Keratinocyte (primary cell): ENCODE results near the gene CLRN1. TPM values are rescaled to one million over a fixed set of nuclear protein-coding genes. Genes with fewer than 3 reads are reported as not detected.

Experiments used
- DNase-seq: peaks from one replicate; pipeline ENCODE4 v3.0.0-alpha.2; 2011; ENCODE audit warnings: low read depth, missing footprints, low spot score
- FAIRE-seq: peaks from 2 replicates; lab custom pipeline; 2011; peaks lifted over from hg19 to GRCh38; lab: Jason Lieb, UNC
- H2AFZ ChIP-seq: 2 replicates; pipeline ENCODE4 v1.6.0; 2012; ENCODE audit warnings: low read length, control low read depth, inconsistent platforms; ENCODE audit not compliant: control insufficient read depth
- H3K27ac ChIP-seq: 2 replicates; pipeline ENCODE4 v1.5.1; 2011; ENCODE audit warnings: low read length; ENCODE audit not compliant: control insufficient read depth, insufficient read depth
- H3K27me3 ChIP-seq: 3 replicates; pipeline ENCODE4 v1.6.0; 2011; ENCODE audit warnings: low read length; ENCODE audit not compliant: control insufficient read depth, insufficient read depth; ENCODE audit errors: extremely low read depth
- H3K36me3 ChIP-seq, 2 experiments: 2 replicates in 1 of 2; 3 replicates in 1 of 2; pipeline ENCODE4 v1.5.1; 2011; ENCODE audit warnings: low read length in 2 of 2, mild to moderate bottlenecking in 1 of 2; ENCODE audit not compliant: control insufficient read depth in 2 of 2, insufficient read depth in 2 of 2; ENCODE audit errors: extremely low read depth in 1 of 2
- H3K4me1 ChIP-seq: 3 replicates; pipeline ENCODE4 v1.5.1; 2011; ENCODE audit warnings: low read length; ENCODE audit not compliant: control insufficient read depth, insufficient read depth; ENCODE audit errors: extremely low read depth
- H3K4me2 ChIP-seq: 3 replicates; pipeline ENCODE4 v1.6.0; 2011; ENCODE audit warnings: low read depth, low read length; ENCODE audit not compliant: control insufficient read depth, insufficient read depth; ENCODE audit errors: extremely low read depth
- H3K4me3 ChIP-seq, 3 experiments: fragments of 200-600 bp in 1 of 3; sonication (generic) in 1 of 3; 2 replicates in 2 of 3; 3 replicates in 1 of 3; pipeline ENCODE4 v1.5.1; 2011 to 2016; ENCODE audit warnings: low read length in 3 of 3, mild to moderate bottlenecking in 3 of 3, control low read depth in 2 of 3, inconsistent platforms in 1 of 3, low read depth in 1 of 3, mixed read lengths in 1 of 3, mixed run types in 1 of 3, moderate library complexity in 1 of 3; ENCODE audit not compliant: control insufficient read depth in 2 of 3, insufficient read depth in 2 of 3; ENCODE audit errors: extremely low read depth in 1 of 3
- H3K79me2 ChIP-seq: 2 replicates; pipeline ENCODE4 v1.6.0; 2012; ENCODE audit warnings: low read length; ENCODE audit not compliant: control insufficient read depth, insufficient read depth
- H3K9ac ChIP-seq: 3 replicates; pipeline ENCODE4 v1.6.0; 2011; ENCODE audit warnings: low read length; ENCODE audit not compliant: control insufficient read depth, insufficient read depth; ENCODE audit errors: extremely low read depth
- H3K9me1 ChIP-seq: 3 replicates; pipeline ENCODE4 v1.6.0; 2011; ENCODE audit warnings: low read length; ENCODE audit not compliant: control insufficient read depth, insufficient read depth; ENCODE audit errors: extremely low read depth
- H3K9me3 ChIP-seq: 2 replicates; pipeline ENCODE4 v1.5.1; 2012; ENCODE audit warnings: low read depth, low read length; ENCODE audit not compliant: control insufficient read depth
- H4K20me1 ChIP-seq: 3 replicates; pipeline ENCODE4 v1.6.0; 2011; ENCODE audit warnings: low read length; ENCODE audit not compliant: control insufficient read depth, insufficient read depth; ENCODE audit errors: extremely low read depth
- EZH2 ChIP-seq: IDR thresholded peaks from one replicate; pipeline ENCODE4 v1.6.1; 2012; ENCODE audit warnings: inconsistent platforms, mild to moderate bottlenecking, low read length, moderate library complexity
- dilution Hi-C: fragments of 300-500 bp; cut with MboI; formaldehyde crosslinking; loops from one replicate; pipeline ENCODE4 v1.7.0; 2020; ENCODE audit warnings: low sequenced_read_pairs; ENCODE audit not compliant: extremely low pct_ligation_motif_present
- polyA plus RNA-seq, 5 experiments: library from polyadenylated mRNA; depleted of rRNA in 3 of 5; stranded (reverse) in 3 of 5; stranded (forward) in 1 of 5; unstranded in 1 of 5; fragments of >200 nt; gene quantifications; 1 replicate in 1 of 5; 2 replicates in 3 of 5; 3 replicates in 1 of 5; pipeline versions ENCODE4 v1.2.1 to v1.2.3, GENCODE V29; 2011 to 2012; ENCODE audit warnings: missing spikeins in 2 of 5, low read depth in 1 of 5, low replicate concordance in 1 of 5
- TF ChIP-seq, protein P1 (sequence below), 3 experiments: IDR thresholded peaks in 1 of 3; conservative IDR thresholded peaks in 1 of 3; optimal IDR thresholded peaks in 1 of 3; 2 replicates in 2 of 3; 3 replicates in 1 of 3; pipeline versions ENCODE3 to v1.5.1; 2011; ENCODE audit warnings: low read length in 3 of 3, mild to moderate bottlenecking in 3 of 3, moderate library complexity in 2 of 3, control low read depth in 1 of 3, inconsistent platforms in 1 of 3; ENCODE audit not compliant: insufficient read depth in 2 of 3; ENCODE audit errors: extremely low read depth in 1 of 3

The CLRN1 gene
- polyA plus RNA-seq, 1 donor (not counting 4 experiments of a cell fraction or from before 2014, with no cell fraction given), result not detected

DNA sequence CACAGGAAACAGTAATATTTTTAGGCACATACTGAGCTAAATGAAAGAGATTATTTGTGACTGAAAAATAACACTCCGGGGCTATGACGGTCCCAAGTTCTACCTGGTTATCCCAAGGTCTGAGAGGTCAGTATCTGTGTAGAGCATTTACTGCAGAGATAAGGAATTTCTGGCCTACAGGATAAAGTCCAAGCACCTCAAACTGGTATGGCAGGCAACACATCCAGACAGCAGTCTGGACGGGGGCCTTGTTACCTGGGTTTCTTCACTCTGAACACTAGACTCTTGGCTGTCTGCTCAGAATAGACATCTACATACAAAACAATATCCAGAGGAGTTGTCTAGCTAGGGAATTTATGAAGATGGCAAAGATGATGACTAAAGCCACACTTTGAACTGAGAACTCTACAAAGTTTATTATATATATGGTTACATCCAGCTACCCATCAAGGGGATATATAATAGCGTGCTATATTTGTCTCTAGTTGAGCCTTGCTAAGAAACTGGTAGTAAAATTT lies 42.0 kb upstream of the CLRN1 start:
- no peak overlapping the region for H3K9ac ChIP-seq
- no peak overlapping the region for H2AFZ ChIP-seq
- H3K4me1 ChIP-seq, result no peaks in the 10 kb centered on the region
- no peaks in the 10 kb centered on the region for H3K79me2 ChIP-seq
- DNase-seq (no peak), FAIRE-seq (no peak)
- no peak overlapping the region for H3K4me3 ChIP-seq
- dilution Hi-C loops, result no loop called here
- H4K20me1 ChIP-seq, result no peaks in the 10 kb centered on the region
- TF ChIP-seq EZH2, result no peak
- TF ChIP-seq, protein P1, sequence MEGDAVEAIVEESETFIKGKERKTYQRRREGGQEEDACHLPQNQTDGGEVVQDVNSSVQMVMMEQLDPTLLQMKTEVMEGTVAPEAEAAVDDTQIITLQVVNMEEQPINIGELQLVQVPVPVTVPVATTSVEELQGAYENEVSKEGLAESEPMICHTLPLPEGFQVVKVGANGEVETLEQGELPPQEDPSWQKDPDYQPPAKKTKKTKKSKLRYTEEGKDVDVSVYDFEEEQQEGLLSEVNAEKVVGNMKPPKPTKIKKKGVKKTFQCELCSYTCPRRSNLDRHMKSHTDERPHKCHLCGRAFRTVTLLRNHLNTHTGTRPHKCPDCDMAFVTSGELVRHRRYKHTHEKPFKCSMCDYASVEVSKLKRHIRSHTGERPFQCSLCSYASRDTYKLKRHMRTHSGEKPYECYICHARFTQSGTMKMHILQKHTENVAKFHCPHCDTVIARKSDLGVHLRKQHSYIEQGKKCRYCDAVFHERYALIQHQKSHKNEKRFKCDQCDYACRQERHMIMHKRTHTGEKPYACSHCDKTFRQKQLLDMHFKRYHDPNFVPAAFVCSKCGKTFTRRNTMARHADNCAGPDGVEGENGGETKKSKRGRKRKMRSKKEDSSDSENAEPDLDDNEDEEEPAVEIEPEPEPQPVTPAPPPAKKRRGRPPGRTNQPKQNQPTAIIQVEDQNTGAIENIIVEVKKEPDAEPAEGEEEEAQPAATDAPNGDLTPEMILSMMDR (optimal IDR thresholded peaks at IDR 0.05 in 1 of 3, IDR thresholded peaks at IDR 0.05 in 1 of 3, conservative IDR thresholded peaks at IDR 0.05 in 1 of 3; ENCODE audit: extremely low read depth in 1 of 3, insufficient read depth in 2 of 3, low read length in 3 of 3), result no peak
- no peaks in the 10 kb centered on the region for H3K36me3 ChIP-seq
- no peak overlapping the region for H3K4me2 ChIP-seq
- no peak overlapping the region for H3K27ac ChIP-seq
- peaks cover 12% of the 10 kb centered on the region for H3K27me3 ChIP-seq
- no peaks in the 10 kb centered on the region for H3K9me1 ChIP-seq
- no peaks in the 10 kb centered on the region for H3K9me3 ChIP-seq

DNA sequence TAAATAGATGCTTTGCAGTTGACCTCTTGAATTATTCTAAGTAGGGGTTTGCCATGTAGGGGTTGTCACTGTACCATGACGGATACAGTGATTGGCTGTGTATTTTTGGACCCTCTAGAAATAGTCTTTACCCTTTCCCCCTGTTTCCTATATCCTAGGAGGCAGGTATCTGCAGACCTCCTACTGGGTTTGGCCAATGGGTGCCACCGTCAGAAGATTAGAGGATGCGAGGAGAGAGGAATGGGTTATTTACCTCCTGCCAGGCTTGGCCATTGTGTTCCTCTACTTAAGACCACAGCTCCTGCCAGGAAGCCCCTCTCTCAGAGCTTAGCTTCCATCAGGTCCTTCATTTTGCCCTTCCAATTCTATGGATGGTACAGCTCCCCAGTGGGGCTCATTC lies 40.2 kb upstream of the CLRN1 start:
- DNase-seq (no peak), FAIRE-seq (no peak)
- dilution Hi-C loops, result no loop called here
- H3K9ac ChIP-seq, result no peak overlapping the region
- no peaks in the 10 kb centered on the region for H3K79me2 ChIP-seq
- no peaks in the 10 kb centered on the region for H3K9me1 ChIP-seq
- TF ChIP-seq, protein P1 (optimal IDR thresholded peaks at IDR 0.05 in 1 of 3, IDR thresholded peaks at IDR 0.05 in 1 of 3, conservative IDR thresholded peaks at IDR 0.05 in 1 of 3; ENCODE audit: extremely low read depth in 1 of 3, insufficient read depth in 2 of 3, low read length in 3 of 3), result no peak
- TF ChIP-seq EZH2, result no peak
- no peaks in the 10 kb centered on the region for H3K4me1 ChIP-seq
- no peaks in the 10 kb centered on the region for H4K20me1 ChIP-seq
- H3K9me3 ChIP-seq, result no peaks in the 10 kb centered on the region
- H3K4me2 ChIP-seq, result no peak overlapping the region
- H3K36me3 ChIP-seq, result no peaks in the 10 kb centered on the region
- no peak overlapping the region for H3K4me3 ChIP-seq
- H3K27ac ChIP-seq, result no peak overlapping the region
- H3K27me3 ChIP-seq, result peaks cover 5% of the 10 kb centered on the region
- no peak overlapping the region for H2AFZ ChIP-seq
